Fibroblast of lung (primary cell): ENCODE measurements around the gene SH3PXD2A. TPM values are rescaled to one million over a fixed set of nuclear protein-coding genes. Genes with fewer than 3 reads are reported as not detected.

Experiments used
- DNase-seq, 2 donors: peaks; one replicate each; pipeline versions ENCODE4 v3.0.0 to v3.0.0-alpha.2; 2010; ENCODE audit warnings: low read depth in 2 of 2
- H2AFZ ChIP-seq: 2 replicates; pipeline ENCODE4 v1.5.1; 2012; ENCODE audit warnings: low read length, control low read depth, inconsistent platforms
- H3K27ac ChIP-seq: 2 replicates; pipeline ENCODE4 v1.5.1; 2011; ENCODE audit warnings: low read length, control low read depth; ENCODE audit not compliant: insufficient read depth
- H3K27me3 ChIP-seq: 2 replicates; pipeline ENCODE4 v1.5.1; 2011; ENCODE audit warnings: mild to moderate bottlenecking, low read length; ENCODE audit not compliant: control insufficient read depth, insufficient read depth
- H3K36me3 ChIP-seq: 2 replicates; pipeline ENCODE4 v1.5.1; 2011; ENCODE audit warnings: low read length; ENCODE audit not compliant: control insufficient read depth, insufficient read depth
- H3K4me1 ChIP-seq: 2 replicates; pipeline ENCODE4 v1.5.1; 2011; ENCODE audit warnings: low read length; ENCODE audit not compliant: control insufficient read depth, insufficient read depth; ENCODE audit errors: extremely low read depth
- H3K4me2 ChIP-seq: 2 replicates; pipeline ENCODE4 v1.5.1; 2011; ENCODE audit warnings: low read length, control low read depth; ENCODE audit not compliant: insufficient read depth; ENCODE audit errors: extremely low read depth
- H3K4me3 ChIP-seq, 4 experiments: fragments of 200-600 bp in 1 of 4; sonication (generic) in 1 of 4; replicated peaks in 1 of 4; 2 replicates each; pipeline ENCODE4 v1.5.1; 2011 to 2016; ENCODE audit warnings: low read length in 4 of 4, low read depth in 3 of 4, mild to moderate bottlenecking in 3 of 4, control low read depth in 2 of 4, inconsistent platforms in 1 of 4, mixed read lengths in 1 of 4; ENCODE audit not compliant: insufficient read depth in 1 of 4; ENCODE audit errors: control extremely low read depth in 1 of 4
- H3K79me2 ChIP-seq: 2 replicates; pipeline ENCODE4 v1.5.1; 2012; ENCODE audit warnings: mild to moderate bottlenecking, low read length, inconsistent platforms; ENCODE audit not compliant: control insufficient read depth, insufficient read depth
- H3K9ac ChIP-seq: 2 replicates; pipeline ENCODE4 v1.5.1; 2011; ENCODE audit warnings: mild to moderate bottlenecking, low read length, control low read depth; ENCODE audit not compliant: insufficient read depth
- H3K9me3 ChIP-seq: 2 replicates; pipeline ENCODE4 v1.5.1; 2012; ENCODE audit warnings: low read depth, low read length; ENCODE audit not compliant: control insufficient read depth, insufficient read depth
- H4K20me1 ChIP-seq: 2 replicates; pipeline ENCODE4 v1.5.1; 2011; ENCODE audit warnings: low read length; ENCODE audit not compliant: control insufficient read depth, insufficient read depth; ENCODE audit errors: extremely low read depth
- CTCF ChIP-seq, 2 donors: IDR thresholded peaks in 1 of 2; conservative IDR thresholded peaks in 1 of 2; 1 replicate in 1 of 2; 2 replicates in 1 of 2; pipeline ENCODE4 v1.5.1; 2011 to 2012; ENCODE audit warnings: low read length in 2 of 2, control low read depth in 1 of 2, inconsistent platforms in 1 of 2, low read depth in 1 of 2, mild to moderate bottlenecking in 1 of 2
- EZH2 ChIP-seq: IDR thresholded peaks from 2 replicates; pipeline ENCODE4 v1.5.1; 2012; ENCODE audit warnings: low read length, control low read depth, mild to moderate bottlenecking; ENCODE audit errors: missing control alignments
- polyA plus RNA-seq, 2 donors: library from polyadenylated mRNA; depleted of rRNA in 1 of 2; stranded (reverse) in 1 of 2; unstranded in 1 of 2; fragments of >200 nt; gene quantifications; 2 replicates each; pipeline ENCODE4 v1.2.1, GENCODE V29; 2011 to 2012; ENCODE audit warnings: missing spikeins in 1 of 2
- total RNA-seq: library from RNA; depleted of rRNA; stranded (reverse); fragments of >200 nt; gene quantifications from 2 replicates; pipeline ENCODE4 v1.2.1, GENCODE V29; 2014

Gene SH3PXD2A
- total and polyA plus RNA-seq, 2 donors (not counting 1 experiment from before 2014, with no cell fraction given) = 25.5 to 33.2 TPM

DNA sequence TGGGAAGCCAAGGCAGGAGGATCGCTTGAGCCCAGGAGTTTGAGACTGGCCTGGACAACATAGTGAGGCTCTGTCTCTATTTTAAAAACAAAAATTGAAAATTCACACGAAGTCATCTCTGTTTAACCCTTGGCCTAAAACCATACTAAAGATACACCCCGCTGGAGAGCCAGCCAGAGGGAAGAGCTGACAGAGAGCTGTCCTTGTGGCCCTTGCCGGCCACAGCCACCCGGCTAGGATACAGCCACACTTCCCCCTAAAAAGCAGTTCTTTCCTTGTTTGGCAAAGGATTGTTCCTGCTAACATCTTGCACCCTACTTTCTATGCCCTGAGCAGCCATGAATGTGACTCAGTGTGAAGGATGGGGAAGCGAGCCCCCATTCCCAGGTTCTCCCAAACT is 49.6 kb downstream of the SH3PXD2A start:
- Histone ChIP-seq H3K9ac (no peak overlapping the region), H3K27me3 (no peaks in the 10 kb centered on the region), H3K79me2 (no peaks in the 10 kb centered on the region), H3K4me2 (no peak overlapping the region), H3K36me3 (peaks cover 2% of the 10 kb centered on the region), H3K27ac (no peak overlapping the region), H3K4me3 (no peak overlapping the region), H4K20me1 (no peaks in the 10 kb centered on the region), H3K9me3 (no peaks in the 10 kb centered on the region), H2AFZ (no peak overlapping the region), H3K4me1 (no peaks in the 10 kb centered on the region)
- no peak for DNase-seq
- TF ChIP-seq CTCF (conservative IDR thresholded peaks at IDR 0.05 in 1 of 2, IDR thresholded peaks at IDR 0.05 in 1 of 2; ENCODE audit: low read depth in 1 of 2, low read length in 2 of 2) (no peak), EZH2 (no peak)

DNA sequence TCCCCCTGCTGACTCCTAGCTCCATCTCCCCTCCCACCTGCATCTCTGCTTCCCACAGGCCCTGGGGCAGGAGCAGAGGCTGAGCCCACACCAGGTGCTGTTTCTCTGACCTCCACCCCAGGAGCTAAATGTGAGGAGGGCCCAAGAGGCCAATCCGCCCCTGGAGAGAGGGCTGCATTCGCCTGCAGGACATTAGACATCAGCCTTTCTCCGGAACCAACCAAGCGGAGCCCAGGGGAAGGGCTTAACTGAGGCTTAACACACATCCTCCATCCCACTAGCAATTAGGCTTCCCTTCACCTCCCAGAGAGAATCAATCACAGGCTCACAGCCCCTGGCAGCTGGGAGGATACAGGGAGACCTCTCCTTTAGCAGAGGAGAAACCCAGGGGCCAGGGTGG is 50.5 kb downstream of the SH3PXD2A start:
- H3K4me2 ChIP-seq = no peak overlapping the region
- peaks cover 2% of the 10 kb centered on the region for H3K36me3 ChIP-seq
- no peaks in the 10 kb centered on the region for H3K9me3 ChIP-seq
- H3K4me3 ChIP-seq = no peak overlapping the region
- H4K20me1 ChIP-seq = no peaks in the 10 kb centered on the region
- H3K79me2 ChIP-seq = no peaks in the 10 kb centered on the region
- no peaks in the 10 kb centered on the region for H3K4me1 ChIP-seq
- no peak for DNase-seq
- H3K27ac ChIP-seq = no peak overlapping the region
- no peaks in the 10 kb centered on the region for H3K27me3 ChIP-seq
- no peak overlapping the region for H3K9ac ChIP-seq
- TF ChIP-seq EZH2 = no peak
- no peak for TF ChIP-seq CTCF (conservative IDR thresholded peaks at IDR 0.05 in 1 of 2, IDR thresholded peaks at IDR 0.05 in 1 of 2; ENCODE audit: low read depth in 1 of 2, low read length in 2 of 2)
- H2AFZ ChIP-seq = no peak overlapping the region

- no peak overlapping the region for H3K4me2 ChIP-seq
- H3K9ac ChIP-seq = no peak overlapping the region
- H3K36me3 ChIP-seq = peaks cover 4% of the 10 kb centered on the region
- DNase-seq = no peak
- no peak for TF ChIP-seq EZH2
- H2AFZ ChIP-seq = no peak overlapping the region
- no peak overlapping the region for H3K27ac ChIP-seq
- H4K20me1 ChIP-seq = no peaks in the 10 kb centered on the region
- no peak overlapping the region for H3K4me3 ChIP-seq
- H3K4me1 ChIP-seq = no peaks in the 10 kb centered on the region
- H3K79me2 ChIP-seq = no peaks in the 10 kb centered on the region
- H3K27me3 ChIP-seq = no peaks in the 10 kb centered on the region
- H3K9me3 ChIP-seq = no peaks in the 10 kb centered on the region
Measured at GRCh38 chr10:103803941-103804340, 51.4 kb downstream of the SH3PXD2A start.
